Tibial nerve (tissue), 3 donors: ENCODE measurements around the gene ATOH7.

Experiments used
- CTCF ChIP-seq, 5 experiments: fragments of 200-600 bp in 3 of 5; fragments of 450-650 bp in 2 of 5; sonication (generic) in 3 of 5; IDR thresholded peaks; one replicate each; pipeline ENCODE4 v1.5.1; 2016 to 2019; ENCODE audit warnings: antibody characterized with exemption in 5 of 5, mild to moderate bottlenecking in 3 of 5, moderate library complexity in 2 of 5
- POLR2A ChIP-seq, 2 donors: fragments of 450-650 bp; IDR thresholded peaks; one replicate each; pipeline ENCODE4 v1.6.1; 2017; ENCODE audit warnings: antibody characterized with exemption in 2 of 2, mild to moderate bottlenecking in 2 of 2, moderate library complexity in 2 of 2

DNA sequence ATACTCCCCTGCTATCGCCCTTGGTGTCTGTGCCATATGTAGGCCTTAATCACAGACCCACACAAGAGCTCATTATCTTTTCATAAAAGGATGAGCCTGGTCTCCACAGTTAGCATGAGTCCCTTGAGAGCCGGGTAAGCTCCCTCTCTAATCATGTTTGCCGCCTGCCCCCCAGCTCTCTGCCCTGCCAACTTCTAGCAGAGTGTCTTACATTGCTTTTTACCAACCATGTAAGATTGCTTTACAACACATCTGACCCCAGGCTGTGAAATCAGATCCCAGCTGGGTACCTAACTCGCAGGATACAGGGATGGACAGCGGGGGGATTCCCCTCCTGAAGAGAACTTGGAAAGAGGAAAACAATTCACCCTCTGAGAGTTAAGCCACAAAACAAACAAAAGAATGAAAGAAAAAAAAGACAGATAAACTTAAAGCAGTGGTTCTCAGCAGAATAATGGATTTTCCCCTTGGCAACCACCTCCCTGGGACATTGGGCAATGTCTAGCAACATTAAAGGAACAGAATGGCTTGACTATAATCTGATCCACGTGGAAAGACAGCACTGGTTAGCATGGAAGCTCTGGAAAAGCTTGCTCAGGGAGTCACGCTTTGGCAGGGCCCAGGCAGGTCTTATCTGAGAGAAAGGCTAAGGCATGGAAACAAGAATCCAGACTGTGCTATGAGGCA, 39.4 kb upstream of the ATOH7 start:
- TF ChIP-seq CTCF (IDR thresholded peaks at IDR 0.05) (no peak), POLR2A (IDR thresholded peaks at IDR 0.05) (no peak)
